ENCODE measurements around the gene HEXIM2. TPM values are rescaled to one million over a fixed set of nuclear protein-coding genes. Genes with fewer than 3 reads are reported as not detected.

Gene HEXIM2
- total and polyA plus RNA-seq, 4 experiments from 2014 or later, result 2.7 to 5.1 (median 2.8) TPM

DNA sequence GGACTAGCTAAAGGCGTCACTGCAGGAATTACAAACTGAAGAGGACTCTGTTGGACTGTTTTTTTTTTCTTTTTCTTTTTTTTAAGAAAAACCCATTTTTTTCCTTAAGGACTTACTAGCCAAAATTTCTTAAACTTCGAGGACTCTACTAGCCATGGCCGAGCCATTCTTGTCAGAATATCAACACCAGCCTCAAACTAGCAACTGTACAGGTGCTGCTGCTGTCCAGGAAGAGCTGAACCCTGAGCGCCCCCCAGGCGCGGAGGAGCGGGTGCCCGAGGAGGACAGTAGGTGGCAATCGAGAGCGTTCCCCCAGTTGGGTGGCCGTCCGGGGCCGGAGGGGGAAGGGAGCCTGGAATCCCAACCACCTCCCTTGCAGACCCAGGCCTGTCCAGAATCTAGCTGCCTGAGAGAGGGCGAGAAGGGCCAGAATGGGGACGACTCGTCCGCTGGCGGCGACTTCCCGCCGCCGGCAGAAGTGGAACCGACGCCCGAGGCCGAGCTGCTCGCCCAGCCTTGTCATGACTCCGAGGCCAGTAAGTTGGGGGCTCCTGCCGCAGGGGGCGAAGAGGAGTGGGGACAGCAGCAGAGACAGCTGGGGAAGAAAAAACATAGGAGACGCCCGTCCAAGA lies 12.5 kb upstream of the HEXIM2 start:
- Mint-ChIP-seq H3K36me3 (peaks cover 0 to 25% of the 10 kb centered on the region in 2 donors), H3K4me1 (peaks cover 26 to 60% (median 40%) of the 10 kb centered on the region in 4 donors), H3K9me3 (peaks cover 0 to 17% (median 0%) of the 10 kb centered on the region in 8 donors), H3K27me3 (peaks cover 1 to 5% of the 10 kb centered on the region in 2 donors), H3K27ac (peak overlapping the region; percentile 98 to 100 (median 100)), H3K4me3 (peak overlapping the region; percentile 93 to 99 (median 96))
- H3K4me3 ChIP-seq (ENCODE audit: low read length in 2 of 2), result peak overlapping the region; percentile 65 to 90
- H3K9me3 ChIP-seq (ENCODE audit: control insufficient read depth in 1 of 2, low read length in 2 of 2), result no peaks in the 10 kb centered on the region
- no peaks in the 10 kb centered on the region for H3K27me3 ChIP-seq (ENCODE audit: insufficient read depth, low read length)
- peak; percentile 64 to 80 (median 67) for DNase-seq
- POLR2A ChIA-PET (ENCODE audit: partially characterized antibody), result interaction anchor here (0.6 to 10.3 kb wide), 34 partner anchors 8 to 897 kb away, joined by 3 to 865 read pairs (median 6); partner anchors contain the start of genes ACBD4, DCAKD, FMNL1 and HEXIM2
- H3K4me1 ChIP-seq (ENCODE audit: insufficient read depth, low read length), result peaks cover 52% of the 10 kb centered on the region
- H3K36me3 ChIP-seq (ENCODE audit: insufficient read depth, low read length), result no peaks in the 10 kb centered on the region
- CTCF ChIA-PET (ENCODE audit: partially characterized antibody), result interaction anchor here (0.8 to 22.4 kb wide), 15 partner anchors 12 to 167 kb away, joined by 3 to 552 read pairs (median 6); partner anchors contain the start of genes ACBD4, HEXIM2, MAP3K14 and NMT1
- H3K27ac ChIP-seq (ENCODE audit: low read depth, low read length), result peak overlapping the region; percentile 88
- intact Hi-C loops (cut with micrococcal nuclease), result loop anchor here (2.0 kb wide), 3 partner anchors 24 to 88 kb away; partner anchors contain the start of gene NMT1

DNA sequence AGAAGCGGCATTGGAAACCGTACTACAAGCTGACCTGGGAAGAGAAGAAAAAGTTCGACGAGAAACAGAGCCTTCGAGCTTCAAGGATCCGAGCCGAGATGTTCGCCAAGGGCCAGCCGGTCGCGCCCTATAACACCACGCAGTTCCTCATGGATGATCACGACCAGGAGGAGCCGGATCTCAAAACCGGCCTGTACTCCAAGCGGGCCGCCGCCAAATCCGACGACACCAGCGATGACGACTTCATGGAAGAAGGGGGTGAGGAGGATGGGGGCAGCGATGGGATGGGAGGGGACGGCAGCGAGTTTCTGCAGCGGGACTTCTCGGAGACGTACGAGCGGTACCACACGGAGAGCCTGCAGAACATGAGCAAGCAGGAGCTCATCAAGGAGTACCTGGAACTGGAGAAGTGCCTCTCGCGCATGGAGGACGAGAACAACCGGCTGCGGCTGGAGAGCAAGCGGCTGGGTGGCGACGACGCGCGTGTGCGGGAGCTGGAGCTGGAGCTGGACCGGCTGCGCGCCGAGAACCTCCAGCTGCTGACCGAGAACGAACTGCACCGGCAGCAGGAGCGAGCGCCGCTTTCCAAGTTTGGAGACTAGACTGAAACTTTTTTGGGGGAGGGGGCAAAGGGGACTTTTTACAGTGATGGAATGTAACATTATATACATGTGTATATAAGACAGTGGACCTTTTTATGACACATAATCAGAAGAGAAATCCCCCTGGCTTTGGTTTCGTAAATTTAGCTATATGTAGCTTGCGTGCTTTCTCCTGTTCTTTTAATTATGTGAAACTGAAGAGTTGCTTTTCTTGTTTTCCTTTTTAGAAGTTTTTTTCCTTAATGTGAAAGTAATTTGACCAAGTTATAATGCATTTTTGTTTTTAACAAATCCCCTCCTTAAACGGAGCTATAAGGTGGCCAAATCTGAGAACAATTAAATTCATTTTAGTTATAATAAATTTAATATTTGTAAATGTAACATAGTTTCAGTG lies 11.7 kb upstream of the HEXIM2 start:
- H3K4me1 Mint-ChIP-seq, result peaks cover 24 to 60% (median 37%) of the 10 kb centered on the region in 4 donors

GRCh38 chr17:45150911-45151809 lies 10.5 kb upstream of the HEXIM2 start:
- peak overlapping the region; percentile 1 to 4 for H3K4me3 ChIP-seq (ENCODE audit: low read length in 2 of 2)
- peaks cover 23 to 62% (median 34%) of the 10 kb centered on the region in 4 donors for H3K4me1 Mint-ChIP-seq
- intact Hi-C loops (cut with micrococcal nuclease), result no loop called here
- DNase-seq, result no peak
- H3K36me3 ChIP-seq (ENCODE audit: insufficient read depth, low read length), result no peaks in the 10 kb centered on the region
- H3K9me3 ChIP-seq (ENCODE audit: control insufficient read depth in 1 of 2, low read length in 2 of 2), result no peaks in the 10 kb centered on the region
- peaks cover 0 to 17% (median 0%) of the 10 kb centered on the region in 8 donors for H3K9me3 Mint-ChIP-seq
- H3K27ac ChIP-seq (ENCODE audit: low read depth, low read length), result peak overlapping the region; percentile 88
- H3K4me1 ChIP-seq (ENCODE audit: insufficient read depth, low read length), result peaks cover 45% of the 10 kb centered on the region
- H3K4me3 Mint-ChIP-seq, result peak overlapping the region; percentile 21 to 93 (median 58)
- no peaks in the 10 kb centered on the region for H3K27me3 ChIP-seq (ENCODE audit: insufficient read depth, low read length)
- peaks cover 0 to 27% of the 10 kb centered on the region in 2 donors for H3K36me3 Mint-ChIP-seq
- H3K27ac Mint-ChIP-seq, result peak overlapping the region; percentile 53 to 100 (median 91)
- peaks cover 1 to 5% of the 10 kb centered on the region in 2 donors for H3K27me3 Mint-ChIP-seq
- ChIA-PET POLR2A (ENCODE audit: partially characterized antibody) (interaction anchor here (0.5 to 10.3 kb wide), 15 partner anchors 8 to 169 kb away, joined by 3 to 865 read pairs (median 16); partner anchors contain the start of genes ACBD4, FMNL1, HEXIM2 and MAP3K14), CTCF (ENCODE audit: partially characterized antibody) (interaction anchor here (0.7 to 22.4 kb wide), 15 partner anchors 10 to 142 kb away, joined by 3 to 552 read pairs (median 5); partner anchors contain the start of genes ACBD4, HEXIM2 and PLCD3)

More for the DNA sequence above, 11.7 kb upstream of the HEXIM2 start:
- H3K27ac Mint-ChIP-seq, result peak overlapping the region; percentile 98 to 100 (median 100)
- DNase-seq, result peak in 4 of 5 donors; percentile 26 to 83 (median 38)
- peaks cover 0 to 17% (median 0%) of the 10 kb centered on the region in 8 donors for H3K9me3 Mint-ChIP-seq
- H3K27ac ChIP-seq (ENCODE audit: low read depth, low read length), result peak overlapping the region; percentile 88
- H3K27me3 ChIP-seq (ENCODE audit: insufficient read depth, low read length), result no peaks in the 10 kb centered on the region
- H3K36me3 Mint-ChIP-seq, result peaks cover 0 to 25% of the 10 kb centered on the region in 2 donors
- intact Hi-C loops (cut with micrococcal nuclease), result loop anchor here (2.0 kb wide), 3 partner anchors 23 to 89 kb away; partner anchors contain the start of gene NMT1
- CTCF ChIA-PET (ENCODE audit: partially characterized antibody), result interaction anchor here (0.5 to 22.4 kb wide), 15 partner anchors 12 to 273 kb away, joined by 3 to 552 read pairs (median 5); partner anchors contain the start of genes ACBD4, HEXIM2, MAP3K14 and PLCD3
- H3K9me3 ChIP-seq (ENCODE audit: control insufficient read depth in 1 of 2, low read length in 2 of 2), result no peaks in the 10 kb centered on the region
- peak overlapping the region; percentile 65 to 90 for H3K4me3 ChIP-seq (ENCODE audit: low read length in 2 of 2)
- H3K4me3 Mint-ChIP-seq, result peak overlapping the region; percentile 93 to 99 (median 96)
- no peaks in the 10 kb centered on the region for H3K36me3 ChIP-seq (ENCODE audit: insufficient read depth, low read length)
- H3K27me3 Mint-ChIP-seq, result peaks cover 1 to 5% of the 10 kb centered on the region in 2 donors
- POLR2A ChIA-PET (ENCODE audit: partially characterized antibody), result interaction anchor here (0.9 to 10.3 kb wide), 26 partner anchors 9 to 171 kb away, joined by 3 to 865 read pairs (median 8); partner anchors contain the start of genes ACBD4, DCAKD, FMNL1 and HEXIM2
- H3K4me1 ChIP-seq (ENCODE audit: insufficient read depth, low read length), result peaks cover 44% of the 10 kb centered on the region

DNA sequence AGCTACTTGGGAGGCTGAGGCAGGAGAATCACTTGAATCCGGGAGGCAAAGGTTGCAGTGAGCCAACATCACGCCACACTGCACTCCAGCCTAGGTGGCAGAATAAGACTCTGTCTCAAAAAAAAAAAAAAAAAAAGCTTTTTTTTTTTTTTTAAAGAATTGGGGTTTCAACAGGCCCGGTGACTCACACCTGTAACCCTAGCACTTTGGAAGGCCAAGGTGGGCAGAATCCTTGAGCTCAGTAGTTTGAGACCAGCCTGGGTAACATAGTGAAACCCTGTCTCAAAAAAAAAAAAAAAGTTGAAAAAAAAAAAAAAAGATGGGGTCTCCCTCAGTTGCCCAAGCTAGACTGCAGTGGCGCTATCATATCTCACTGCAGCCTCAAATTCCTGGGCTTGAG lies 6.6 kb upstream of the HEXIM2 start:
- CTCF ChIA-PET (ENCODE audit: partially characterized antibody), result interaction anchor here (0.7 to 22.4 kb wide), 6 partner anchors 11 to 1309 kb away, joined by 3 to 552 read pairs (median 3); partner anchors contain the start of genes ACBD4 and PLCD3
- peak overlapping the region; percentile 2 for H3K27ac ChIP-seq (ENCODE audit: low read depth, low read length)
- Mint-ChIP-seq H3K4me3 (no peak overlapping the region), H3K27me3 (no peaks in the 10 kb centered on the region), H3K27ac (peak overlapping the region in 1 of 7 donors; percentile 11), H3K4me1 (peaks cover 31 to 54% (median 42%) of the 10 kb centered on the region in 4 donors), H3K36me3 (peaks cover 0 to 19% of the 10 kb centered on the region in 2 donors), H3K9me3 (no peaks in the 10 kb centered on the region)
- H3K4me1 ChIP-seq (ENCODE audit: insufficient read depth, low read length), result peaks cover 54% of the 10 kb centered on the region
- DNase-seq, result no peak
- H3K27me3 ChIP-seq (ENCODE audit: insufficient read depth, low read length), result no peaks in the 10 kb centered on the region
- no peaks in the 10 kb centered on the region for H3K9me3 ChIP-seq (ENCODE audit: control insufficient read depth in 1 of 2, low read length in 2 of 2)
- no peak overlapping the region for H3K4me3 ChIP-seq (ENCODE audit: low read length in 2 of 2)
- POLR2A ChIA-PET (ENCODE audit: partially characterized antibody), result interaction anchor here (1.4 to 14.4 kb wide), 3 partner anchors 7 to 67 kb away, joined by 3 to 865 read pairs (median 5); partner anchors contain the start of genes ACBD4, FMNL1 and HEXIM1
- H3K36me3 ChIP-seq (ENCODE audit: insufficient read depth, low read length), result no peaks in the 10 kb centered on the region
- intact Hi-C loops (cut with micrococcal nuclease), result no loop called here

DNA sequence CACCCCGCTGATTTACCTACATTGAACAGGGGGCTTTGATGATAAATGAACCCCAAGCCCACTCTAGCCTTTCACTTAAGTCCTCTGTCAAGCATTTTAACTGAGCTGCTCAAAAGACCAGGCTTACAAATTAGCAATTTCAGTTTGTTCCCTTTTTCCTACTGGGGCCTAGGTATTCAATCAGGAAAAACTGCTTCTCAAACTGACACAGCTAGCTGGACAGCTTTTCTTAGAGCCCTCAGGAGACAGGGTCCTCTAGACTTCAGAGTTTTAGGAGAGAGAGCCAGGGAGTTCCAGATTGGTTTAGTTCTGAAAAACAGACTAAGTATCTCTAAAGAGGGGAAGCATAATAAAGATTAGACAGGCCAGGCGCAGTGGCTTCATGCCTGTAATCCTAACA lies 6.2 kb upstream of the HEXIM2 start:
- intact Hi-C loops (cut with micrococcal nuclease), result no loop called here
- no peaks in the 10 kb centered on the region for H3K9me3 Mint-ChIP-seq
- H3K36me3 Mint-ChIP-seq, result peaks cover 0 to 22% of the 10 kb centered on the region in 2 donors
- CTCF ChIA-PET (ENCODE audit: partially characterized antibody), result interaction anchor here (0.6 to 22.4 kb wide), 7 partner anchors 11 to 1309 kb away, joined by 3 to 552 read pairs (median 3); partner anchors contain the start of genes ACBD4 and PLCD3
- H3K27ac Mint-ChIP-seq, result peak overlapping the region in 3 of 7 donors; percentile 11 to 73 (median 23)
- POLR2A ChIA-PET (ENCODE audit: partially characterized antibody), result interaction anchor here (1.2 to 14.4 kb wide), 4 partner anchors 7 to 74 kb away, joined by 3 to 865 read pairs (median 4); partner anchors contain the start of genes ACBD4, FMNL1 and HEXIM1
- no peaks in the 10 kb centered on the region for H3K9me3 ChIP-seq (ENCODE audit: control insufficient read depth in 1 of 2, low read length in 2 of 2)
- H3K27me3 Mint-ChIP-seq, result no peaks in the 10 kb centered on the region
- no peak for DNase-seq
- H3K27ac ChIP-seq (ENCODE audit: low read depth, low read length), result peak overlapping the region; percentile 2
- no peak overlapping the region for H3K4me3 Mint-ChIP-seq
- no peaks in the 10 kb centered on the region for H3K36me3 ChIP-seq (ENCODE audit: insufficient read depth, low read length)
- no peaks in the 10 kb centered on the region for H3K27me3 ChIP-seq (ENCODE audit: insufficient read depth, low read length)
- peaks cover 28 to 54% (median 42%) of the 10 kb centered on the region in 4 donors for H3K4me1 Mint-ChIP-seq
- peaks cover 57% of the 10 kb centered on the region for H3K4me1 ChIP-seq (ENCODE audit: insufficient read depth, low read length)
- H3K4me3 ChIP-seq (ENCODE audit: low read length in 2 of 2), result no peak overlapping the region
